GM23338 (cell line): ENCODE data around the gene GSTA2.

Source experiments
- CREB1 ChIP-seq: fragments of 250-450 bp; sonication (Bioruptor Pico); IDR thresholded peaks from 2 replicates; pipeline ENCODE4 v1.5.0; 2020; ENCODE audit warnings: low read depth, mild to moderate bottlenecking, moderate library complexity
- CTCF ChIP-seq, 2 experiments: fragments of 200-600 bp in 1 of 2; sonication (generic) in 1 of 2; conservative IDR thresholded peaks; 2 replicates each; pipeline versions ENCODE4 v1.5.1 to v1.6.1; 2016 to 2017; ENCODE audit warnings: antibody characterized with exemption in 2 of 2, low read depth in 2 of 2, mild to moderate bottlenecking in 2 of 2, moderate library complexity in 1 of 2
- ETS1 ChIP-seq: IDR thresholded peaks from 2 replicates; pipeline ENCODE4 v1.6.1; 2016; ENCODE audit warnings: antibody characterized with exemption
- EZH2 ChIP-seq: fragments of 200-600 bp; sonication (generic); IDR thresholded peaks from one replicate; pipeline ENCODE4 v1.8.0; 2017; ENCODE audit warnings: antibody characterized with exemption, mild to moderate bottlenecking, low read depth; ENCODE audit not compliant: unreplicated experiment
- EZH2phosphoT487 ChIP-seq: fragments of 200-600 bp; sonication (generic); IDR thresholded peaks from one replicate; pipeline ENCODE4 v1.8.1; 2018; ENCODE audit warnings: antibody characterized with exemption; ENCODE audit not compliant: unreplicated experiment
- JUNB ChIP-seq: IDR thresholded peaks from one replicate; pipeline ENCODE4 v1.6.1; 2016; ENCODE audit warnings: antibody characterized with exemption; ENCODE audit not compliant: unreplicated experiment
- NANOG ChIP-seq: IDR thresholded peaks from 2 replicates; pipeline ENCODE4 v1.6.1; 2016; ENCODE audit warnings: antibody characterized with exemption, borderline replicate concordance
- POLR2AphosphoS5 ChIP-seq: IDR thresholded peaks from 2 replicates; pipeline ENCODE4 v1.6.1; 2016; ENCODE audit warnings: antibody characterized with exemption, low read depth
- REST ChIP-seq: IDR thresholded peaks from one replicate; pipeline ENCODE4 v1.6.1; 2018; ENCODE audit warnings: antibody characterized with exemption; ENCODE audit not compliant: unreplicated experiment
- STAT1 ChIP-seq: IDR thresholded peaks from one replicate; pipeline ENCODE4 v1.6.1; 2016; ENCODE audit warnings: antibody characterized with exemption; ENCODE audit not compliant: unreplicated experiment
- ZNF114 ChIP-seq: fragments of 250-450 bp; sonication (Bioruptor Pico); IDR thresholded peaks from 2 replicates; pipeline ENCODE4 v1.5.0; 2020; ENCODE audit warnings: mild to moderate bottlenecking, moderate library complexity
- ZNF331 ChIP-seq: fragments of 250-450 bp; sonication (Bioruptor Pico); IDR thresholded peaks from 2 replicates; pipeline ENCODE4 v1.5.0; 2020; ENCODE audit warnings: low read depth, mild to moderate bottlenecking, moderate library complexity
- ZNF462 ChIP-seq: fragments of 250-450 bp; sonication (Bioruptor Pico); IDR thresholded peaks from 2 replicates; pipeline ENCODE4 v1.5.0; 2020; ENCODE audit warnings: mild to moderate bottlenecking, moderate library complexity

- no peak for TF ChIP-seq CTCF (conservative IDR thresholded peaks at IDR 0.05; ENCODE audit: low read depth in 2 of 2)
- TF ChIP-seq EZH2phosphoT487: no peak
- no peak for TF ChIP-seq EZH2
- no peak for TF ChIP-seq STAT1
- TF ChIP-seq POLR2AphosphoS5: no peak
- TF ChIP-seq NANOG: no peak
- no peak for TF ChIP-seq REST
- no peak for TF ChIP-seq CREB1
- TF ChIP-seq ZNF462 (CRISPR knock-in tag): no peak
- no peak for TF ChIP-seq JUNB
- TF ChIP-seq ZNF331 (CRISPR knock-in tag): no peak
- TF ChIP-seq ZNF114 (CRISPR knock-in tag): no peak
- no peak for TF ChIP-seq ETS1
These were observed 25.2 kb upstream of the GSTA2 start for GRCh38 chr6:52788478-52788877.
